Activated T-cell treated with anti-CD3 and anti-CD28 coated beads for 24 hours (primary cell): ENCODE results near the gene PRXL2C.
"Not testable (repeated sequence)": the region's sequence is repeated elsewhere in the genome, so short reads cannot be mapped to it uniquely, and the experiment has no call there.

Experiments used
- DNase-seq: peaks from one replicate; pipeline ENCODE4 v3.0.0-alpha.2; 2020; ENCODE audit warnings: low read depth

Gene PRXL2C

GRCh38 chr9:96655198-96655851, at the start of gene PRXL2C:
PRXL2C (minus strand) TSS chr9:96655317; CDS start chr9:96655281, 36 bp downstream.
- DNase-seq, result peak; percentile 72

GRCh38 chr9:96700721-96701375, 45.7 kb upstream of the PRXL2C start:
- not testable (repeated sequence) for DNase-seq

GRCh38 chr9:96691326-96691725, 36.2 kb upstream of the PRXL2C start:
- DNase-seq, result no peak

GRCh38 chr9:96688745-96689464, 33.8 kb upstream of the PRXL2C start:
- no peak for DNase-seq

GRCh38 chr9:96688187-96688586, 33.1 kb upstream of the PRXL2C start:
- DNase-seq, result no peak

- peak; percentile 60 for DNase-seq
Observed at GRCh38 chr9:96686638-96687335, 31.7 kb upstream of the PRXL2C start.

- DNase-seq, result no peak
Observed at GRCh38 chr9:96680812-96681499, 25.8 kb upstream of the PRXL2C start.

GRCh38 chr9:96674906-96675538, 19.9 kb upstream of the PRXL2C start:
- DNase-seq, result no peak

- not testable (repeated sequence) for DNase-seq
Observed at GRCh38 chr9:96673786-96674185, 18.7 kb upstream of the PRXL2C start.

- no peak for DNase-seq
Observed at GRCh38 chr9:96668868-96669534, 13.9 kb upstream of the PRXL2C start.

GRCh38 chr9:96667363-96667728, 12.2 kb upstream of the PRXL2C start:
- DNase-seq, result no peak

- not testable (repeated sequence) for DNase-seq
Observed at GRCh38 chr9:96666653-96667362, 11.7 kb upstream of the PRXL2C start.

GRCh38 chr9:96665789-96666188, 10.7 kb upstream of the PRXL2C start:
- DNase-seq, result no peak

GRCh38 chr9:96663506-96664120, 8.5 kb upstream of the PRXL2C start:
- no peak for DNase-seq

- DNase-seq, result no peak
Observed at GRCh38 chr9:96661711-96662110, 6.6 kb upstream of the PRXL2C start.

- no peak for DNase-seq
Observed at GRCh38 chr9:96660692-96661248, 5.7 kb upstream of the PRXL2C start.

GRCh38 chr9:96654450-96655197, 493 bp downstream of the PRXL2C start:
- DNase-seq, result peak; percentile 44

GRCh38 chr9:96651626-96652025, 3.5 kb downstream of the PRXL2C start:
- DNase-seq, result no peak
